BE2C (cell line): ENCODE data around the gene MAPKAPK5.

ENCODE experiments used
- DNase-seq: peaks from one replicate; pipeline ENCODE4 v3.0.0-alpha.2; 2020
- H3K27me3 ChIP-seq: fragments of 250-450 bp; sonication (Bioruptor Pico); 2 replicates; pipeline ENCODE4 v1.5.1; 2020; ENCODE audit warnings: mild to moderate bottlenecking
- H3K36me3 ChIP-seq: fragments of 250-450 bp; sonication (Bioruptor Pico); 2 replicates; pipeline ENCODE4 v1.5.1; 2020; ENCODE audit warnings: mild to moderate bottlenecking
- H3K4me1 ChIP-seq: fragments of 250-450 bp; sonication (Bioruptor Pico); 2 replicates; pipeline ENCODE4 v1.5.1; 2020
- H3K4me3 ChIP-seq: 2 replicates; pipeline ENCODE4 v1.5.1; 2011; ENCODE audit warnings: low read depth, low read length
- H3K9me3 ChIP-seq: fragments of 250-450 bp; sonication (Bioruptor Pico); 2 replicates; pipeline ENCODE4 v1.5.1; 2020
- CTCF ChIP-seq: IDR thresholded peaks from 2 replicates; pipeline ENCODE4 v1.5.1; 2012; ENCODE audit warnings: mild to moderate bottlenecking, low read depth, low read length

MAPKAPK5 gene

GRCh38 chr12:111907740-111908139 lies 65.7 kb downstream of the MAPKAPK5 start:
- no peaks in the 10 kb centered on the region for H3K4me1 ChIP-seq
- no peaks in the 10 kb centered on the region for H3K27me3 ChIP-seq
- H3K9me3 ChIP-seq, result no peaks in the 10 kb centered on the region
- peaks cover 3% of the 10 kb centered on the region; the same call in 1 of the 2 replicates for H3K36me3 ChIP-seq
- no peak overlapping the region for H3K4me3 ChIP-seq
- DNase-seq, result no peak
- no peak for TF ChIP-seq CTCF

- Histone ChIP-seq H3K9me3 (no peaks in the 10 kb centered on the region), H3K4me3 (no peak overlapping the region), H3K36me3 (no peaks in the 10 kb centered on the region), H3K4me1 (no peaks in the 10 kb centered on the region), H3K27me3 (no peaks in the 10 kb centered on the region)
- no peak for DNase-seq
- TF ChIP-seq CTCF, result no peak
Measured at GRCh38 chr12:111925171-111925570, 83.1 kb downstream of the MAPKAPK5 start.

- no peaks in the 10 kb centered on the region for H3K36me3 ChIP-seq
- H3K9me3 ChIP-seq, result no peaks in the 10 kb centered on the region
- H3K4me3 ChIP-seq, result no peak overlapping the region
- no peak for DNase-seq
- no peaks in the 10 kb centered on the region for H3K4me1 ChIP-seq
- no peak for TF ChIP-seq CTCF
- no peaks in the 10 kb centered on the region for H3K27me3 ChIP-seq
Measured at GRCh38 chr12:111926631-111927030, 84.6 kb downstream of the MAPKAPK5 start.

- no peak for TF ChIP-seq CTCF
- Histone ChIP-seq H3K9me3 (no peaks in the 10 kb centered on the region), H3K36me3 (no peaks in the 10 kb centered on the region), H3K4me3 (no peak overlapping the region), H3K27me3 (no peaks in the 10 kb centered on the region), H3K4me1 (no peaks in the 10 kb centered on the region)
- DNase-seq, result no peak
Measured at GRCh38 chr12:111927346-111927745, 85.3 kb downstream of the MAPKAPK5 start.

GRCh38 chr12:111932241-111932640 lies 90.2 kb downstream of the MAPKAPK5 start:
- DNase-seq, result no peak
- Histone ChIP-seq H3K4me1 (no peaks in the 10 kb centered on the region), H3K27me3 (no peaks in the 10 kb centered on the region), H3K36me3 (no peaks in the 10 kb centered on the region), H3K9me3 (no peaks in the 10 kb centered on the region), H3K4me3 (no peak overlapping the region)
- TF ChIP-seq CTCF, result no peak

GRCh38 chr12:111936869-111937268 lies 94.8 kb downstream of the MAPKAPK5 start:
- Histone ChIP-seq H3K4me1 (no peaks in the 10 kb centered on the region), H3K9me3 (no peaks in the 10 kb centered on the region), H3K4me3 (no peak overlapping the region), H3K36me3 (no peaks in the 10 kb centered on the region), H3K27me3 (no peaks in the 10 kb centered on the region)
- DNase-seq, result no peak
- no peak for TF ChIP-seq CTCF
